Hepatocyte (in vitro differentiated cells): ENCODE results near the gene FGF12. TPM values are rescaled to one million over a fixed set of nuclear protein-coding genes. Genes with fewer than 3 reads are reported as not detected.

Experiments
- DNase-seq: peaks from one replicate; pipeline ENCODE4 v3.0.0-alpha.2; 2016; ENCODE audit warnings: low spot score
- H2AFZ ChIP-seq: fragments of 200-600 bp; sonication (generic); 2 replicates; pipeline ENCODE4 v1.6.0; 2016; ENCODE audit warnings: antibody characterized with exemption, mild to moderate bottlenecking
- H3K27ac ChIP-seq: fragments of 200-600 bp; sonication (generic); 2 replicates; pipeline ENCODE4 v1.5.1; 2016; ENCODE audit warnings: mild to moderate bottlenecking
- H3K27me3 ChIP-seq: fragments of 200-600 bp; sonication (generic); 2 replicates; pipeline ENCODE4 v1.6.1; 2016
- H3K36me3 ChIP-seq: fragments of 200-600 bp; sonication (generic); replicated peaks from 2 replicates; pipeline ENCODE4 v1.5.1; 2016; ENCODE audit warnings: low read depth; ENCODE audit not compliant: insufficient read depth
- H3K4me1 ChIP-seq: fragments of 200-600 bp; sonication (generic); 2 replicates; pipeline ENCODE4 v1.5.1; 2016; ENCODE audit warnings: mild to moderate bottlenecking, moderate library complexity; ENCODE audit not compliant: insufficient read depth
- H3K4me2 ChIP-seq: fragments of 200-600 bp; sonication (generic); 2 replicates; pipeline ENCODE4 v1.6.0; 2016
- H3K4me3 ChIP-seq: fragments of 200-600 bp; sonication (generic); 2 replicates; pipeline ENCODE4 v1.5.1; 2016; ENCODE audit warnings: mild to moderate bottlenecking
- H3K79me2 ChIP-seq: fragments of 200-600 bp; sonication (generic); 2 replicates; pipeline ENCODE4 v1.6.0; 2017; ENCODE audit warnings: mild to moderate bottlenecking
- H3K9me2 ChIP-seq: fragments of 200-600 bp; sonication (generic); replicated peaks from 2 replicates; pipeline ENCODE4 v1.6.0; 2017; ENCODE audit warnings: mild to moderate bottlenecking; ENCODE audit not compliant: insufficient read depth
- H3K9me3 ChIP-seq: fragments of 200-600 bp; sonication (generic); 2 replicates; pipeline ENCODE4 v1.5.1; 2016; ENCODE audit warnings: low read depth, mild to moderate bottlenecking
- H4K20me1 ChIP-seq: fragments of 200-600 bp; sonication (generic); 2 replicates; pipeline ENCODE4 v1.6.0; 2016; ENCODE audit warnings: mild to moderate bottlenecking; ENCODE audit not compliant: insufficient read depth, poor library complexity, severe bottlenecking
- CTCF ChIP-seq: fragments of 200-600 bp; sonication (generic); IDR thresholded peaks from 2 replicates; pipeline ENCODE4 v1.5.1; 2016; ENCODE audit warnings: antibody characterized with exemption, mild to moderate bottlenecking; ENCODE audit not compliant: poor library complexity
- EZH2 ChIP-seq: fragments of 200-600 bp; sonication (generic); IDR thresholded peaks from 2 replicates; pipeline ENCODE4 v1.6.1; 2016; ENCODE audit warnings: antibody characterized with exemption, mild to moderate bottlenecking, borderline replicate concordance
- EZH2phosphoT487 ChIP-seq: fragments of 200-600 bp; sonication (generic); IDR thresholded peaks from one replicate; pipeline ENCODE4 v1.6.1; 2018; ENCODE audit warnings: antibody characterized with exemption, mild to moderate bottlenecking, low read depth, moderate library complexity; ENCODE audit not compliant: unreplicated experiment, severe bottlenecking
- WGBS: methylation state at CpG from one replicate; pipeline ENCODE4 v1.1.6; 2016; ENCODE audit warnings: low lambda C conversion rate; ENCODE audit errors: missing lambda C conversion rate; 5-methylcytosine and 5-hydroxymethylcytosine counted together
- polyA plus RNA-seq: library from polyadenylated mRNA; unstranded; fragments of >200 nt; fragmentation: Nextera tagmentation; extraction: Ambion mirVana; gene quantifications from 2 replicates; pipeline ENCODE4 v1.2.1, GENCODE V29; 2016
- total RNA-seq: library from RNA; depleted of rRNA; stranded (reverse); fragments of >200 nt; gene quantifications from 2 replicates; pipeline ENCODE4 v1.2.3, GENCODE V29; 2014

FGF12 gene
- total and polyA plus RNA-seq, 2 experiments from 2014 or later = 2.1 TPM

GRCh38 chr3:192326656-192327055, 400.7 kb downstream of the FGF12 start:
- H3K4me2 ChIP-seq = no peak overlapping the region
- TF ChIP-seq EZH2 (no peak), CTCF (no peak), EZH2phosphoT487 (no peak)
- no peak overlapping the region for H3K4me3 ChIP-seq
- WGBS = 75% methylated on average over 2 of the region's 2 CpGs
- no peaks in the 10 kb centered on the region for H3K36me3 ChIP-seq
- H3K27me3 ChIP-seq = no peaks in the 10 kb centered on the region
- no peaks in the 10 kb centered on the region for H3K9me3 ChIP-seq
- no peaks in the 10 kb centered on the region for H3K4me1 ChIP-seq
- H3K79me2 ChIP-seq = no peaks in the 10 kb centered on the region
- no peak overlapping the region for H2AFZ ChIP-seq
- DNase-seq = no peak
- no peak overlapping the region for H3K27ac ChIP-seq
- peaks cover 3% of the 10 kb centered on the region for H3K9me2 ChIP-seq
- no peaks in the 10 kb centered on the region for H4K20me1 ChIP-seq

GRCh38 chr3:192317564-192317963, 409.8 kb downstream of the FGF12 start:
- Histone ChIP-seq H3K36me3 (no peaks in the 10 kb centered on the region), H3K4me3 (no peak overlapping the region), H3K9me2 (no peaks in the 10 kb centered on the region), H2AFZ (no peak overlapping the region), H3K9me3 (no peaks in the 10 kb centered on the region), H4K20me1 (no peaks in the 10 kb centered on the region), H3K4me1 (no peaks in the 10 kb centered on the region), H3K4me2 (no peak overlapping the region), H3K27me3 (no peaks in the 10 kb centered on the region), H3K27ac (no peak overlapping the region), H3K79me2 (no peaks in the 10 kb centered on the region)
- no peak for DNase-seq
- TF ChIP-seq CTCF (no peak), EZH2phosphoT487 (no peak), EZH2 (no peak)
- 95% methylated on average over 2 of the region's 2 CpGs for WGBS

- Histone ChIP-seq H3K4me1 (no peaks in the 10 kb centered on the region), H3K27ac (no peak overlapping the region), H3K36me3 (no peaks in the 10 kb centered on the region), H3K79me2 (no peaks in the 10 kb centered on the region), H3K9me2 (no peaks in the 10 kb centered on the region), H3K27me3 (no peaks in the 10 kb centered on the region), H3K4me2 (no peak overlapping the region), H2AFZ (no peak overlapping the region), H3K4me3 (no peak overlapping the region), H4K20me1 (no peaks in the 10 kb centered on the region), H3K9me3 (no peaks in the 10 kb centered on the region)
- TF ChIP-seq EZH2phosphoT487 = no peak
- no peak for TF ChIP-seq CTCF
- no peak for TF ChIP-seq EZH2
- DNase-seq = no peak
Observed at GRCh38 chr3:192313605-192314004, 413.7 kb downstream of the FGF12 start.

- Histone ChIP-seq H3K27me3 (no peaks in the 10 kb centered on the region), H4K20me1 (no peaks in the 10 kb centered on the region), H3K4me2 (no peak overlapping the region), H3K9me3 (no peaks in the 10 kb centered on the region), H3K4me3 (no peak overlapping the region), H3K4me1 (no peaks in the 10 kb centered on the region), H3K79me2 (no peaks in the 10 kb centered on the region), H3K36me3 (no peaks in the 10 kb centered on the region), H3K9me2 (no peaks in the 10 kb centered on the region), H3K27ac (no peak overlapping the region), H2AFZ (no peak overlapping the region)
- 90% methylated on average over 3 of the region's 3 CpGs for WGBS
- TF ChIP-seq CTCF (no peak), EZH2 (no peak), EZH2phosphoT487 (no peak)
- DNase-seq = no peak
Observed at GRCh38 chr3:192307631-192308030, 419.7 kb downstream of the FGF12 start.
